K562 (cell line): Measurements from ENCODE around the gene CACNB1. TPM values are rescaled to one million over a fixed set of nuclear protein-coding genes. Genes with fewer than 3 reads are reported as not detected.
A peak's percentile ranks its signal among the peaks of the same experiment; 100 is the strongest.

Experiments used
- ARNT ChIP-seq, 2 experiments: fragments of 450-650 bp; IDR thresholded peaks; 2 replicates each; pipeline ENCODE4 v1.6.1; 2016; ENCODE audit warnings: mild to moderate bottlenecking in 1 of 2
- CREB3 ChIP-seq: fragments of 450-650 bp; conservative IDR thresholded peaks from 2 replicates; pipeline ENCODE4 v1.6.1; 2016; ENCODE audit warnings: missing genetic modification characterization, low read depth, mild to moderate bottlenecking, missing compliant biosample characterization, moderate library complexity
- HSF4 ChIP-seq: fragments of 250-450 bp; sonication (Bioruptor Pico); IDR thresholded peaks from 2 replicates; pipeline ENCODE4 v2.1.2; 2022; ENCODE audit warnings: mild to moderate bottlenecking, moderate library complexity, borderline replicate concordance
- JUN ChIP-seq, 2 experiments: sonication (generic) in 1 of 2; formaldehyde crosslinking in 1 of 2; IDR thresholded peaks; 2 replicates each; pipeline versions ENCODE4 v1.6.1 to v1.8.0; 2012 to 2022; ENCODE audit warnings: borderline replicate concordance in 2 of 2, mild to moderate bottlenecking in 2 of 2, improper control_type of control experiment in 1 of 2, low read depth in 1 of 2, low read length in 1 of 2, missing genetic modification reagents in 1 of 2
- L3MBTL2 ChIP-seq: fragments of 450-650 bp; IDR thresholded peaks from 2 replicates; pipeline ENCODE4 v1.6.1; 2016; ENCODE audit warnings: mild to moderate bottlenecking, moderate library complexity
- MGA ChIP-seq: fragments of 450-650 bp; IDR thresholded peaks from 2 replicates; pipeline ENCODE4 v1.6.1; 2016; ENCODE audit warnings: mild to moderate bottlenecking, moderate library complexity
- MYC ChIP-seq, 2 experiments: fragments of 250-450 bp in 1 of 2; sonication (Bioruptor Pico) in 1 of 2; IDR thresholded peaks; 2 replicates each; pipeline versions ENCODE4 v1.5.1 to v1.6.1; 2012 to 2021; ENCODE audit warnings: low read depth in 2 of 2, borderline replicate concordance in 1 of 2, improper control_type of control experiment in 1 of 2, low read length in 1 of 2, mild to moderate bottlenecking in 1 of 2, moderate library complexity in 1 of 2
- NFE2 ChIP-seq: IDR thresholded peaks from 2 replicates; pipeline ENCODE4 v1.6.1; 2014; ENCODE audit warnings: antibody characterized with exemption, low read depth
- NFE2L1 ChIP-seq: fragments of 450-650 bp; IDR thresholded peaks from 2 replicates; pipeline ENCODE4 v1.6.1; 2016; ENCODE audit warnings: missing genetic modification characterization, low read depth, mild to moderate bottlenecking, missing compliant biosample characterization, moderate library complexity, borderline replicate concordance
- NR2C1 ChIP-seq, 2 experiments: fragments of 450-650 bp; IDR thresholded peaks; 2 replicates each; pipeline ENCODE4 v1.6.1; 2017; ENCODE audit warnings: mild to moderate bottlenecking in 2 of 2, antibody characterized with exemption in 1 of 2, inconsistent platforms in 1 of 2, missing compliant biosample characterization in 1 of 2, missing genetic modification characterization in 1 of 2
- TAF7 ChIP-seq: fragments of 450-650 bp; IDR thresholded peaks from 2 replicates; pipeline ENCODE4 v1.6.1; 2016; ENCODE audit warnings: missing genetic modification characterization, missing compliant biosample characterization
- U2AF2 ChIP-seq: fragments of 200-400 bp; formaldehyde crosslinking; optimal IDR thresholded peaks from 2 replicates; pipeline ENCODE3; 2017; ENCODE audit warnings: low read depth, mild to moderate bottlenecking, low read length
- XRCC5 ChIP-seq: fragments of 200-400 bp; formaldehyde crosslinking; IDR thresholded peaks from 2 replicates; pipeline ENCODE4 v1.6.1; 2017; ENCODE audit warnings: low read depth, mild to moderate bottlenecking, low read length
- ZNF134 ChIP-seq: fragments of 250-450 bp; sonication (Bioruptor Pico); conservative IDR thresholded peaks from 2 replicates; pipeline ENCODE4 v1.4.0; 2020
- ZNF695 ChIP-seq: fragments of 450-650 bp; formaldehyde crosslinking; IDR thresholded peaks from 2 replicates; pipeline ENCODE4 v1.4.0; 2020; ENCODE audit warnings: mild to moderate bottlenecking, moderate library complexity
- polyA plus RNA-seq, 8 experiments: library from polyadenylated mRNA; depleted of rRNA in 4 of 8; stranded (reverse) in 5 of 8; unstranded in 3 of 8; fragments of >200 nt; fragmentation: Nextera tagmentation in 2 of 8; fragmentation: Illumina TruSeq in 1 of 8; extraction: Ambion mirVana in 2 of 8; extraction: Trizol in 1 of 8; gene quantifications; 2 replicates each; pipeline versions ENCODE4 v1.2.1 to v1.2.3, GENCODE V29; 2011 to 2014; ENCODE audit warnings: inconsistent platforms in 1 of 8, missing spikeins in 1 of 8
- total RNA-seq, 7 experiments: library from RNA; depleted of rRNA in 6 of 7; stranded (reverse); fragments of >200 nt in 6 of 7; fragmentation: Illumina TruSeq in 2 of 7; extraction: Trizol in 2 of 7; gene quantifications; 2 replicates each; pipeline versions ENCODE4 v1.2.1 to v1.2.3, GENCODE V29; 2011 to 2021; ENCODE audit warnings: low replicate concordance in 1 of 7

The CACNB1 gene
- total and polyA plus RNA-seq, 9 of the 15 experiments (the other 6 are each of a cell fraction or from before 2014, with no cell fraction given): 0.08 to 7.4 (median 3.0) TPM

- TF ChIP-seq NFE2 (peak; percentile 34; the same call in 1 of the 2 replicates), NR2C1 (IDR thresholded peaks at IDR 0.05) (peak; percentile 93), NR2C1 (tag; IDR thresholded peaks at IDR 0.05) (peak; percentile 93), U2AF2 (no peak), MYC (IDR thresholded peaks at IDR 0.05; ENCODE audit: low read depth, low read length) (no peak), MYC (CRISPR knock-in tag; IDR thresholded peaks at IDR 0.05; ENCODE audit: borderline replicate concordance, low read depth) (no peak), ZNF134 (CRISPR knock-in tag) (no peak), NFE2L1 (no peak), CREB3 (tag) (no peak), L3MBTL2 (peak; percentile 52; the same call in 1 of the 2 replicates), HSF4 (CRISPR knock-in tag) (no peak), ARNT (IDR thresholded peaks at IDR 0.05) (no peak), TAF7 (tag) (no peak), ZNF695 (CRISPR knock-in tag) (no peak), MGA (0 out of 2 replicates have a peak, but pooled peaks have one; percentile 10), JUN (IDR thresholded peaks at IDR 0.05; ENCODE audit: borderline replicate concordance, low read depth, low read length) (0 out of 2 replicates have a peak, but pooled peaks have one; percentile 12), JUN (CRISPR knock-in tag; IDR thresholded peaks at IDR 0.05; ENCODE audit: borderline replicate concordance) (no peak), XRCC5 (no peak)
Measured at GRCh38 chr17:39229274-39229913, 31.9 kb upstream of the CACNB1 start (continued).
